Activated CD8-positive, alpha-beta memory T cell treated with anti-CD3 and anti-CD28 coated beads, Interleukin-2, amount 10 ng/mL, durations not matched to agents 7 days and 5 days (primary cell): ENCODE measurements around the gene SNU13. TPM values are rescaled to one million over a fixed set of nuclear protein-coding genes. Genes with fewer than 3 reads are reported as not detected.
"Not testable (repeated sequence)": the region's sequence is repeated elsewhere in the genome, so short reads cannot be mapped to it uniquely, and the experiment has no call there.

Experiments
- ATAC-seq: fragments of 150-1000 bp; cut with Tn5 transposase; one replicate; pipeline ENCODE4 v1.10.0; 2021; ENCODE audit warnings: moderate library complexity
- CTCF ChIA-PET: fragments of 350-600 bp; sonication (Branson Sonifier 250); formaldehyde crosslinking; loops from one replicate; lab custom pipeline; 2021; ENCODE audit warnings: antibody characterized with exemption; lab: Charles Lee
- DNase-seq: peaks from one replicate; pipeline ENCODE4 v3.0.0-alpha.2; 2020
- H3K27ac Mint-ChIP-seq: one replicate; pipeline ENCODE4 v1.8.0; 2021; ENCODE audit warnings: mild to moderate bottlenecking, mixed read lengths
- H3K27me3 Mint-ChIP-seq: one replicate; pipeline ENCODE4 v1.8.0; 2021; ENCODE audit warnings: mixed read lengths
- H3K36me3 Mint-ChIP-seq: one replicate; pipeline ENCODE4 v1.8.0; 2021; ENCODE audit warnings: mild to moderate bottlenecking, mixed read lengths
- H3K4me1 Mint-ChIP-seq: one replicate; pipeline ENCODE4 v1.8.0; 2021; ENCODE audit warnings: mixed read lengths
- H3K4me3 Mint-ChIP-seq: one replicate; pipeline ENCODE4 v1.8.0; 2021; ENCODE audit warnings: mild to moderate bottlenecking, moderate library complexity, mixed read lengths
- H3K9me3 Mint-ChIP-seq: one replicate; pipeline ENCODE4 v1.8.0; 2022; ENCODE audit warnings: low read depth, mixed read lengths
- total RNA-seq, 2 experiments: library from RNA; stranded (reverse); gene quantifications; one replicate each; pipeline ENCODE4 v1.2.3, GENCODE V29; 2021

SNU13 gene
- total RNA-seq, 2 experiments from 2014 or later = 176 to 193 TPM

GRCh38 chr22:41672780-41673509 is 15.7 kb downstream of the SNU13 start:
- CTCF ChIA-PET = interaction anchor here (1.3 to 2.0 kb wide), 3 partner anchors 11 to 24 kb away, joined by 3 to 5 read pairs (median 3); no protein-coding TSS in a partner anchor
- no peak for DNase-seq
- H3K4me1 Mint-ChIP-seq = peaks cover 10% of the 10 kb centered on the region
- ATAC-seq = no peak
- no peak overlapping the region for H3K4me3 Mint-ChIP-seq
- H3K36me3 Mint-ChIP-seq = peaks cover 32% of the 10 kb centered on the region
- H3K9me3 Mint-ChIP-seq = no peaks in the 10 kb centered on the region
- no peaks in the 10 kb centered on the region for H3K27me3 Mint-ChIP-seq
- H3K27ac Mint-ChIP-seq = no peak overlapping the region

GRCh38 chr22:41672096-41672495 is 16.6 kb downstream of the SNU13 start:
- DNase-seq, H3K4me3 Mint-ChIP-seq, H3K27ac Mint-ChIP-seq, ATAC-seq, H3K27me3 Mint-ChIP-seq, H3K9me3 Mint-ChIP-seq: not testable (repeated sequence)
- peaks cover 11% of the 10 kb centered on the region for H3K4me1 Mint-ChIP-seq
- peaks cover 28% of the 10 kb centered on the region for H3K36me3 Mint-ChIP-seq
- CTCF ChIA-PET = interaction anchor here (2.0 kb wide), 1 partner anchor 25 kb away, joined by 5 read pairs; no protein-coding TSS in a partner anchor

- peak overlapping the region; percentile 15 for H3K27ac Mint-ChIP-seq
- H3K9me3 Mint-ChIP-seq = no peaks in the 10 kb centered on the region
- no peak for ATAC-seq
- H3K4me1 Mint-ChIP-seq = peaks cover 10% of the 10 kb centered on the region
- no peaks in the 10 kb centered on the region for H3K27me3 Mint-ChIP-seq
- CTCF ChIA-PET = interaction anchor here (0.7 to 3.1 kb wide), 2 partner anchors 29 to 271 kb away, joined by 4 to 36 read pairs; partner anchors contain the start of gene MEI1
- DNase-seq = no peak
- peaks cover 18% of the 10 kb centered on the region for H3K36me3 Mint-ChIP-seq
- H3K4me3 Mint-ChIP-seq = no peak overlapping the region
Measured at GRCh38 chr22:41668971-41669911, 19.4 kb downstream of the SNU13 start.

DNA sequence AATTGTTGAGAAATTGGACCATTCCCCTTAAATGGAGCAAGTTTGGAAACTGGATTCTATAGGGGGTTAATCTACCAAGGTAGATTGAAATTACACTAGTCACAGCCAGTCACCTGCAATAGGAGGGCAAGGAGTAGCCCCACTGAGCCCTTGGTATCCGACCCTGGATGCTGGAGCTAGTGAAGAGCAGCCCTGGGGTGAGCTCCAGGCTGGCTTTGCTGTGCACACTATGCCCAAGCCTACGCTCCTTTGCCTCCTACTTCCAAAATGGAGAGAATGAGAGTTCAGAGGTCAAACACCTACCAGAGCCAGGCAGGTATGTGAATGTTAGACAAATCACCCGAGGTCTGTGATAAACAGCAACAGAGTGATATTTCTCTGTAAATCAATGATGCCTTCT is 23.7 kb downstream of the SNU13 start:
- Mint-ChIP-seq H3K4me1 (peaks cover 10% of the 10 kb centered on the region), H3K4me3 (no peak overlapping the region), H3K27me3 (no peaks in the 10 kb centered on the region), H3K9me3 (no peaks in the 10 kb centered on the region), H3K36me3 (peaks cover 36% of the 10 kb centered on the region), H3K27ac (peak overlapping the region; percentile 47)
- DNase-seq = no peak
- ATAC-seq = no peak
- CTCF ChIA-PET = interaction anchor here (0.7 to 3.3 kb wide), 5 partner anchors 9 to 45 kb away, joined by 4 to 57 read pairs (median 24); partner anchors contain the start of genes DESI1, SNU13 and XRCC6

- H3K36me3 Mint-ChIP-seq = peaks cover 36% of the 10 kb centered on the region
- H3K4me1 Mint-ChIP-seq = peaks cover 10% of the 10 kb centered on the region
- ATAC-seq = no peak
Measured at GRCh38 chr22:41664490-41664889, 24.2 kb downstream of the SNU13 start.

GRCh38 chr22:41663594-41663993 is 25.1 kb downstream of the SNU13 start:
- H3K36me3 Mint-ChIP-seq = peaks cover 33% of the 10 kb centered on the region
- not testable (repeated sequence) for H3K4me3 Mint-ChIP-seq, ATAC-seq, H3K9me3 Mint-ChIP-seq, H3K4me1 Mint-ChIP-seq, DNase-seq, H3K27me3 Mint-ChIP-seq, H3K27ac Mint-ChIP-seq
- CTCF ChIA-PET = interaction anchor here (0.6 to 0.9 kb wide), 2 partner anchors 282 to 402 kb away, joined by 3 read pairs; partner anchors contain the start of gene TEF

More at GRCh38 chr22:41664490-41664889, 24.2 kb downstream of the SNU13 start:
- H3K4me3 Mint-ChIP-seq = no peak overlapping the region
- no peak for DNase-seq
- CTCF ChIA-PET = interaction anchor here (0.7 to 3.3 kb wide), 3 partner anchors 28 to 44 kb away, joined by 4 to 24 read pairs (median 4); partner anchors contain the start of genes DESI1 and XRCC6
- H3K27me3 Mint-ChIP-seq = no peaks in the 10 kb centered on the region
- H3K27ac Mint-ChIP-seq = peak overlapping the region; percentile 47
- H3K9me3 Mint-ChIP-seq = no peaks in the 10 kb centered on the region

GRCh38 chr22:41661713-41662112 is 27.0 kb downstream of the SNU13 start:
- no peaks in the 10 kb centered on the region for H3K27me3 Mint-ChIP-seq
- peaks cover 2% of the 10 kb centered on the region for H3K4me1 Mint-ChIP-seq
- no peak overlapping the region for H3K27ac Mint-ChIP-seq
- H3K4me3 Mint-ChIP-seq = no peak overlapping the region
- DNase-seq (no peak), ATAC-seq (no peak)
- peaks cover 40% of the 10 kb centered on the region for H3K36me3 Mint-ChIP-seq
- no peaks in the 10 kb centered on the region for H3K9me3 Mint-ChIP-seq
- CTCF ChIA-PET = interaction anchor here (1.2 kb wide), 1 partner anchor 11 kb away, joined by 3 read pairs; no protein-coding TSS in a partner anchor

DNA sequence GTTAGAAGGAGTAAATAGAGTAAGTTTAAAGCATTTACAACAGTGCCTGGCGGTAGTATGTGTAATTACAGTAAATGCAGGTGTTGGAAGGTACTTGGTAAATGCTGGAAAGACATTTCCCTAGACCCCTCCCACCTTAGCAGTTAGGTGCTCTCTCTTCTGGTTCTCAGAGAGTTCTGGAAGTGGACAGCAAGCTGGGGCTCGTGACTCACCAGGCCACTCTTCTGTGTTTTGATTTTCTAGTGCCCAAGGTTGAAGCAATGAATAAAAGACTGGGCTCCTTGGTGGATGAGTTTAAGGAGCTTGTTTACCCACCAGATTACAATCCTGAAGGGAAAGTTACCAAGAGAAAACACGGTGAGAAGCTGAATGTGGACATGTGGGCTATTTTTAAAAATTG is 27.6 kb downstream of the SNU13 start:
- Mint-ChIP-seq H3K27ac (no peak overlapping the region), H3K36me3 (peaks cover 41% of the 10 kb centered on the region)

GRCh38 chr22:41660416-41660815 is 28.3 kb downstream of the SNU13 start:
- Mint-ChIP-seq H3K27me3 (no peaks in the 10 kb centered on the region), H3K27ac (no peak overlapping the region), H3K36me3 (peaks cover 41% of the 10 kb centered on the region), H3K4me3 (no peak overlapping the region), H3K9me3 (no peaks in the 10 kb centered on the region), H3K4me1 (no peaks in the 10 kb centered on the region)
- no peak for DNase-seq
- CTCF ChIA-PET = interaction anchor here (0.8 to 2.1 kb wide), 3 partner anchors 22 to 73 kb away, joined by 3 to 5 read pairs (median 4); no protein-coding TSS in a partner anchor
- ATAC-seq = no peak

More for the DNA sequence above, 27.6 kb downstream of the SNU13 start:
- H3K27me3 Mint-ChIP-seq = no peaks in the 10 kb centered on the region
- H3K4me3 Mint-ChIP-seq = no peak overlapping the region
- ATAC-seq (no peak), DNase-seq (no peak)
- CTCF ChIA-PET = interaction anchor here (2.1 kb wide), 1 partner anchor 22 kb away, joined by 5 read pairs; no protein-coding TSS in a partner anchor
- H3K9me3 Mint-ChIP-seq = no peaks in the 10 kb centered on the region
- H3K4me1 Mint-ChIP-seq = no peaks in the 10 kb centered on the region

DNA sequence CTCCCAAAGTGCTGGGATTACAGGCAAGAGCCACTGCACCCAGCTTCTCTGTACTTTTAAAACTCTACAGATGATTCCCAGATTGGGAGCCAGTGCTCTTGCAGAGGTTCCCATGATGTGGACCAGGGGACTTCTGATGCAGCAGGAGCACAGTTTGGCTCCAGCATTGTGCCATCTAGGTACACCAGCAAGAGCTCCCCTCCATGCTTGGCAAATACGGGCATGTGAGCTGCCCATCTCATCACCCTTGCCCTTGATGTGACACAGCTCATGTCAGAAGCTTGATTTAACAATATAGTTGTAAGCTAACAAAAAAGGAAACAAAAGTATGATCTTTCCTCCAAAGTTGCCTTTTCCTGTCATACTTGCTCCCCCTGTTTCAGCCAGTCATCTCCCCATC is 28.7 kb downstream of the SNU13 start:
- Mint-ChIP-seq H3K4me1 (no peaks in the 10 kb centered on the region), H3K4me3 (no peak overlapping the region), H3K36me3 (peaks cover 41% of the 10 kb centered on the region), H3K27me3 (no peaks in the 10 kb centered on the region), H3K9me3 (no peaks in the 10 kb centered on the region), H3K27ac (no peak overlapping the region)
- DNase-seq (no peak), ATAC-seq (no peak)
- CTCF ChIA-PET = interaction anchor here (0.8 to 2.1 kb wide), 3 partner anchors 21 to 73 kb away, joined by 3 to 5 read pairs (median 4); no protein-coding TSS in a partner anchor

DNA sequence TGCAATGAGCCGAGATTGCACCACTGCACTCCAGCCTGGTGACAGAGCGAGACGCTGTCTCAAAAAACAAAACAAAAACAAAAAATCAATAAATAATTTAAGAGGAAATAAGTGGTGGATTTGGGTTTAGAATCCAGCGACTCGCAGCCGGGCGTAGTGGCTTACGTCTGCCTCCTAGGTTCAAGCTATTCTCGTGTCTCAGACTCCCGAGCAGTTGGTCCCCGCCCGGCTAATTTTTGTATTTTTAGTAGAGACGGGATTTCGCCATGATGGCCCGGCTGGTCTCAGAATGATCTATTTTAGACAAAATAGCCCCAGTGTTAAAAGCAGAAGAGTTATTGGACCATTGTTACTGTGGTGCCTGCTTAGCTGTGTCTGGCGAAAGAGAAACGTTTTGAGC is 29.8 kb downstream of the SNU13 start:
- H3K36me3 Mint-ChIP-seq = peaks cover 45% of the 10 kb centered on the region
- H3K9me3 Mint-ChIP-seq = no peaks in the 10 kb centered on the region
- no peaks in the 10 kb centered on the region for H3K4me1 Mint-ChIP-seq
- no peak overlapping the region for H3K27ac Mint-ChIP-seq
- H3K4me3 Mint-ChIP-seq = no peak overlapping the region
- CTCF ChIA-PET = interaction anchor here (0.7 to 6.7 kb wide), 3 partner anchors 7 to 943 kb away, joined by 3 to 44 read pairs (median 4); no protein-coding TSS in a partner anchor
- no peak for ATAC-seq
- no peaks in the 10 kb centered on the region for H3K27me3 Mint-ChIP-seq
- DNase-seq = no peak

DNA sequence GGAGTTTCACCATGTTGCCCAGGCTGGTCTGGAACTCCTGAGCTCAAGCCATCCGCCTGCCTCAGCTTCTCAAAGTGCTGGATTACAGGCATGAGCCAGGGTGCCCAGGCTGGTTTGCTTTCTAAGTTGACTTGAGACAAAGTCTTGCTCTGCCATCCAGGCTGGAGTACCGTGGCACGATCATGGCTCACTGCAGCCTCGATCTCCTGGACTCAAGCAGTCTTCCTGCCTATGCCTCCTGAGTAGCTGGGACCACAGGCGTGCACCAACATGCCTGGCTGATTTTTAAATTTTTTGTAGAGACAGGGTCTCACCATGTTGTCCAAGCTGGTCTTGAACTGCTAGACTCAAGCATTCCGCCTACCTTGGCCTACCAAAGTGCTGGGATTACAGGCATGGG is 31.0 kb downstream of the SNU13 start:
- Mint-ChIP-seq H3K27me3 (no peaks in the 10 kb centered on the region), H3K4me3 (no peak overlapping the region), H3K4me1 (peaks cover 2% of the 10 kb centered on the region), H3K36me3 (peaks cover 48% of the 10 kb centered on the region), H3K9me3 (no peaks in the 10 kb centered on the region), H3K27ac (no peak overlapping the region)
- ATAC-seq (no peak), DNase-seq (no peak)
- CTCF ChIA-PET = interaction anchor here (1.5 to 6.7 kb wide), 2 partner anchors 9 to 16 kb away, joined by 3 to 44 read pairs; no protein-coding TSS in a partner anchor
